Keratinocyte (primary cell): ENCODE data around the gene STIMATE. TPM values are rescaled to one million over a fixed set of nuclear protein-coding genes. Genes with fewer than 3 reads are reported as not detected.

Source experiments
- DNase-seq: peaks from one replicate; pipeline ENCODE4 v3.0.0-alpha.2; 2011; ENCODE audit warnings: low read depth, missing footprints, low spot score
- FAIRE-seq: peaks from 2 replicates; lab custom pipeline; 2011; peaks lifted over from hg19 to GRCh38; lab: Jason Lieb, UNC
- H2AFZ ChIP-seq: 2 replicates; pipeline ENCODE4 v1.6.0; 2012; ENCODE audit warnings: low read length, control low read depth, inconsistent platforms; ENCODE audit not compliant: control insufficient read depth
- H3K27ac ChIP-seq: 2 replicates; pipeline ENCODE4 v1.5.1; 2011; ENCODE audit warnings: low read length; ENCODE audit not compliant: control insufficient read depth, insufficient read depth
- H3K27me3 ChIP-seq: 3 replicates; pipeline ENCODE4 v1.6.0; 2011; ENCODE audit warnings: low read length; ENCODE audit not compliant: control insufficient read depth, insufficient read depth; ENCODE audit errors: extremely low read depth
- H3K36me3 ChIP-seq, 2 experiments: 2 replicates in 1 of 2; 3 replicates in 1 of 2; pipeline ENCODE4 v1.5.1; 2011; ENCODE audit warnings: low read length in 2 of 2, mild to moderate bottlenecking in 1 of 2; ENCODE audit not compliant: control insufficient read depth in 2 of 2, insufficient read depth in 2 of 2; ENCODE audit errors: extremely low read depth in 1 of 2
- H3K4me1 ChIP-seq: 3 replicates; pipeline ENCODE4 v1.5.1; 2011; ENCODE audit warnings: low read length; ENCODE audit not compliant: control insufficient read depth, insufficient read depth; ENCODE audit errors: extremely low read depth
- H3K4me2 ChIP-seq: 3 replicates; pipeline ENCODE4 v1.6.0; 2011; ENCODE audit warnings: low read depth, low read length; ENCODE audit not compliant: control insufficient read depth, insufficient read depth; ENCODE audit errors: extremely low read depth
- H3K4me3 ChIP-seq, 3 experiments: fragments of 200-600 bp in 1 of 3; sonication (generic) in 1 of 3; 2 replicates in 2 of 3; 3 replicates in 1 of 3; pipeline ENCODE4 v1.5.1; 2011 to 2016; ENCODE audit warnings: low read length in 3 of 3, mild to moderate bottlenecking in 3 of 3, control low read depth in 2 of 3, inconsistent platforms in 1 of 3, low read depth in 1 of 3, mixed read lengths in 1 of 3, mixed run types in 1 of 3, moderate library complexity in 1 of 3; ENCODE audit not compliant: control insufficient read depth in 2 of 3, insufficient read depth in 2 of 3; ENCODE audit errors: extremely low read depth in 1 of 3
- H3K79me2 ChIP-seq: 2 replicates; pipeline ENCODE4 v1.6.0; 2012; ENCODE audit warnings: low read length; ENCODE audit not compliant: control insufficient read depth, insufficient read depth
- H3K9ac ChIP-seq: 3 replicates; pipeline ENCODE4 v1.6.0; 2011; ENCODE audit warnings: low read length; ENCODE audit not compliant: control insufficient read depth, insufficient read depth; ENCODE audit errors: extremely low read depth
- H3K9me1 ChIP-seq: 3 replicates; pipeline ENCODE4 v1.6.0; 2011; ENCODE audit warnings: low read length; ENCODE audit not compliant: control insufficient read depth, insufficient read depth; ENCODE audit errors: extremely low read depth
- H3K9me3 ChIP-seq: 2 replicates; pipeline ENCODE4 v1.5.1; 2012; ENCODE audit warnings: low read depth, low read length; ENCODE audit not compliant: control insufficient read depth
- H4K20me1 ChIP-seq: 3 replicates; pipeline ENCODE4 v1.6.0; 2011; ENCODE audit warnings: low read length; ENCODE audit not compliant: control insufficient read depth, insufficient read depth; ENCODE audit errors: extremely low read depth
- CTCF ChIP-seq, 3 experiments: IDR thresholded peaks in 1 of 3; conservative IDR thresholded peaks in 1 of 3; optimal IDR thresholded peaks in 1 of 3; 2 replicates in 2 of 3; 3 replicates in 1 of 3; pipeline versions ENCODE3 to v1.5.1; 2011; ENCODE audit warnings: low read length in 3 of 3, mild to moderate bottlenecking in 3 of 3, moderate library complexity in 2 of 3, control low read depth in 1 of 3, inconsistent platforms in 1 of 3; ENCODE audit not compliant: insufficient read depth in 2 of 3; ENCODE audit errors: extremely low read depth in 1 of 3
- EZH2 ChIP-seq: IDR thresholded peaks from one replicate; pipeline ENCODE4 v1.6.1; 2012; ENCODE audit warnings: inconsistent platforms, mild to moderate bottlenecking, low read length, moderate library complexity
- dilution Hi-C: fragments of 300-500 bp; cut with MboI; formaldehyde crosslinking; loops from one replicate; pipeline ENCODE4 v1.7.0; 2020; ENCODE audit warnings: low sequenced_read_pairs; ENCODE audit not compliant: extremely low pct_ligation_motif_present
- polyA plus RNA-seq, 5 experiments: library from polyadenylated mRNA; depleted of rRNA in 3 of 5; stranded (reverse) in 3 of 5; stranded (forward) in 1 of 5; unstranded in 1 of 5; fragments of >200 nt; gene quantifications; 1 replicate in 1 of 5; 2 replicates in 3 of 5; 3 replicates in 1 of 5; pipeline versions ENCODE4 v1.2.1 to v1.2.3, GENCODE V29; 2011 to 2012; ENCODE audit warnings: missing spikeins in 2 of 5, low read depth in 1 of 5, low replicate concordance in 1 of 5

The STIMATE gene
- polyA plus RNA-seq, 1 donor (not counting 4 experiments of a cell fraction or from before 2014, with no cell fraction given): 8.2 TPM

DNA sequence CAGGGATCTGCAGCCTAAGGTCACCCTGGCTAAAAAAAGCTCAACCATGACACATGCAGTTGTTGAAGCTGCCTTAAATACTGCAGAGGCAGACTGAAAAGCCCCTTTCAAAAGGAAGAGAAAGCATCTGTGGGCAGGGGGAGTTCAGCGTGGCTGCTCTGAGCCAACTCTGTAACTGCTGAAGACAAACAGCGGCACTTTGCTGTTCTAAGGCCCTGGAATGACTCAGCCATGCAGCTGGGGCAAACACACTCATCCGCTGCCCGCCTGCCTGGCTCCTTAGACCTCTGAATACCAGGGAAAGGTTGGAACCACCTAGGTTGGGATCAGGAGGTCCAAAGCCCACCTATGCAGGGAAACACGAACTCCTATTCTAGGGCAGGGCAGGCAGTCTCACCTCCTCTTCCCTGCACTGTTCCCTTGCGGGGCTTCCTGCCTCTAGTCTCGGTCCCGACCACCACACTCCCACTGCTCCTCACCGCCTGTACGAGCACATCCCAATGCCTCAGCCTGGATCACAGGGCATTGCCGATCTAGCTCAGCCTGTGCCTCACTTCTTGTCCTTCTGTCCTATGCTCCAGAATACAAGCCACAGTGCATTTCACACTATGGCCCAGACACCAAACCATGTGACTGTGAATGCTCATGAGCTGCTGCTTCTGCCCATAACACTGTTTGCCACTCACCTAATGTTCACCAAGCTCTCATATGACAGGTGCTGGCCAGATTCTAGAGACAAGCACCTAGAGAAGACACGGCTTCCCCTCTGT, 56.0 kb downstream of the STIMATE start:
- Histone ChIP-seq H3K27ac (no peak overlapping the region), H3K4me3 (no peak overlapping the region), H4K20me1 (no peaks in the 10 kb centered on the region), H3K4me2 (no peak overlapping the region), H3K27me3 (no peaks in the 10 kb centered on the region), H3K9ac (no peak overlapping the region), H3K9me3 (no peaks in the 10 kb centered on the region), H2AFZ (no peak overlapping the region), H3K36me3 (peaks cover 0 to 6% of the 10 kb centered on the region in 2 experiments), H3K79me2 (no peaks in the 10 kb centered on the region), H3K4me1 (no peaks in the 10 kb centered on the region), H3K9me1 (no peaks in the 10 kb centered on the region)
- TF ChIP-seq CTCF (optimal IDR thresholded peaks at IDR 0.05 in 1 of 3, IDR thresholded peaks at IDR 0.05 in 1 of 3, conservative IDR thresholded peaks at IDR 0.05 in 1 of 3; ENCODE audit: extremely low read depth in 1 of 3, insufficient read depth in 2 of 3, low read length in 3 of 3) (no peak), EZH2 (no peak)
- dilution Hi-C loops: no loop called here
- DNase-seq (no peak), FAIRE-seq (no peak)

GRCh38 chr3:52839892-52840545, 57.3 kb downstream of the STIMATE start:
- Histone ChIP-seq H3K79me2 (no peaks in the 10 kb centered on the region), H3K4me3 (no peak overlapping the region), H3K9me3 (no peaks in the 10 kb centered on the region), H3K4me2 (no peak overlapping the region), H2AFZ (no peak overlapping the region), H3K27me3 (no peaks in the 10 kb centered on the region), H4K20me1 (no peaks in the 10 kb centered on the region), H3K4me1 (no peaks in the 10 kb centered on the region), H3K27ac (no peak overlapping the region), H3K36me3 (peaks cover 0 to 6% of the 10 kb centered on the region in 2 experiments), H3K9me1 (no peaks in the 10 kb centered on the region), H3K9ac (no peak overlapping the region)
- TF ChIP-seq EZH2 (no peak), CTCF (optimal IDR thresholded peaks at IDR 0.05 in 1 of 3, IDR thresholded peaks at IDR 0.05 in 1 of 3, conservative IDR thresholded peaks at IDR 0.05 in 1 of 3; ENCODE audit: extremely low read depth in 1 of 3, insufficient read depth in 2 of 3, low read length in 3 of 3) (no peak)
- FAIRE-seq (no peak), DNase-seq (no peak)
- dilution Hi-C loops: no loop called here
